ENCODE results near the gene GAS7.

Gene GAS7

DNA sequence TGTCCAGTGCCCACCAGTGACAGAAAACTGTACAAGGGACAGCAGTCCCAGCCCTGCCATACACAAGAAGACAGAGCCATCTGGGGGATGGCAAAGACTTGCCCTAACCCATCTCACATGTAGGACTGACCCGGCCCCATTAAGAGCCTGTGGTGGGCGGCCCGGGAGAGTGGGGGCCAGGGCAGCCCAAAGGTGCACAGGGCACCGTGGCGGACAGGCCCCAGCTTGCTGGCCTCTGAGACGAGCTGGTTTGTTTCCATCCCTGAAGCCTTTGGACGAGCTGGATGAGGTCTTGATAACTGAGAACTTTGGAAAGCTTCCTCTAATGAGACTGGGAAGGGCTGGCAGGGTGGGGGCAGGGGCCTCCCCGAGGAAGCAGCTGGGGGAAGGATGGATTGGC lies 282.3 kb downstream of the GAS7 start:
- no peak for DNase-seq (ENCODE audit: low read depth)

GRCh38 chr17:9913476-9913875 lies 284.9 kb downstream of the GAS7 start:
- no peak for DNase-seq (ENCODE audit: low read depth)

DNA sequence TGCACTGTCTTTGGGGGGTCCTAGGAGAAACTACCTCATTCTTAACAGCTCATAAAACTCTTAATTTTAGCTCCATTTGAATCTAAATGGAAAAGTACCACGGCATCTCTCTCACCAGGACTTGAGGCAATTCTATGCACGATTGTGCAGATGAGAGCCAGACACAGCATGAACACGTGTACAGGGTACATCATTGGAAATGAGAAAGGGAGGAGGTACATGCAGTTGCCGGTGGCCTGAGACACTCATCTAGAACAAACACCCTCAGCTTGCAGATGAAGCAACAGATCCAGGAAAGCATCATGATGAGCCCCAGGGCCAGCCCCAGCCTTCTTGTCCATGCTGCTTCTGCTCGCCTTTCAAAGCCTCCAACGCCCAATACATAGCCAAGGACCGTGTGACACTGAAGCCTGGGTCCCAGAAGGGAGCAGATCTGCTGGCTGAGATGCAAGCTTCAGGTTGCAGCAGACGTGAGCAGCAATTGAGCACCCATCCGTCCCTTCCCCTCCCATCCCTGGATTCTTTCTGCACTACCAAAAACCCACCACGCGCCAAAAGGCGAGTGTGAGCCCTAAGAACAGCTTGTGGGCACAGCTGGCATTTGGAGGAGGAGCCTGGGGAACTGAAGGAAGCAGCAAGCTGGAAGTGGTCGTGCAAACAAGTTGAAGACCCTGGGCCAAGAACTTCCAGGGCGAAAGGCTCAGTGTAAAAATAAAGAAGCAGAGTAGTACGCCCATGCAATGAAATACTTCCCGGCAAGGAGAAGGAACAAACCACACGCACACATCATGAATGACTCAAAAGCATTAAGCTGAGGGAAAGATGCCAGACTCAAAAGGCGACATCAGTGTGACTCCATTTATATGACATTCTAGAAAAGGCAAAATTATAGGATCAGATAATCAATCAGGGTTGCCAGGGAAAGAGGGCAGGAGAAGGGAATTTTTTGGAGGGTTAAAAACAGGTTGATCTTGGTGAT lies 286.0 kb downstream of the GAS7 start:
- no peak for DNase-seq (ENCODE audit: low read depth)

DNA sequence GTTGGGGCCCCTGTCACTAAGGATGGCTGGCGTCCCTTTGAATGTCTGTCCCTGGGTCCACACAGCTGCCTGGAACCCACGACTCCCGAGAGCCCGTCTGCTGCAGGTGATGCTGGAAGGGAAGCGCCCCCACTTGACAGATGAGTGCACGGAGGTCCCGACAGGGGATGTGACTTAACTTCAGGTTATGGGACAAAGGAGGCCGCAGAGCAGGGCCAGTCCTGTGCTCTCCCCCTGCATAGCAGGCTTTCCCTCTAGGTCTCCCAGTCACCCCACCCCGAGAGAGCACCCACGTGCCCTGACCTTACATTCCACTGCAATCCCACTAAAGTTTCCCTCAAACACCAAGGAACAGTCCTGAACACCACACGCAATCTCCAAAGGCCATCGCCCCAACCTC lies 287.3 kb downstream of the GAS7 start:
- no peak for DNase-seq (ENCODE audit: low read depth)

DNA sequence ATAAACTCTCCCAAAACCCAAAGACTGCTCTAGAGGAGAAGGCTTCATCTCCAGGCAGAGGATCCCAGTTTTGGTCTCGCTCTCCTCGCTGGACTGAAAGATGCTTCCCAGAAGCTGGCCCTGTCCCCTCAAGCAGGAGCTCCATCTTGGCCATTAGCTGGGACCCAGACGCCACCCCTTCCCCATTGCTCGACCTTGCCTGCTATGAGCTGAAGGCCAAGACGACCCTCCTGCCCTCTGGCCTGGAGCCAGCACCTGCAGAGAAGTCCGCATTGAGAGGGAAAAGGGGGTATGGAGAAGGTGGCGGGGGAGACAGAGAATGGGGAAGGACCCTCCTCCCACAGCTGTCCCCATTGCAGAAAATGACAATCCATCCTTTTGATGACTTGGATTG lies 289.8 kb downstream of the GAS7 start:
- DNase-seq (ENCODE audit: low read depth) = no peak

DNA sequence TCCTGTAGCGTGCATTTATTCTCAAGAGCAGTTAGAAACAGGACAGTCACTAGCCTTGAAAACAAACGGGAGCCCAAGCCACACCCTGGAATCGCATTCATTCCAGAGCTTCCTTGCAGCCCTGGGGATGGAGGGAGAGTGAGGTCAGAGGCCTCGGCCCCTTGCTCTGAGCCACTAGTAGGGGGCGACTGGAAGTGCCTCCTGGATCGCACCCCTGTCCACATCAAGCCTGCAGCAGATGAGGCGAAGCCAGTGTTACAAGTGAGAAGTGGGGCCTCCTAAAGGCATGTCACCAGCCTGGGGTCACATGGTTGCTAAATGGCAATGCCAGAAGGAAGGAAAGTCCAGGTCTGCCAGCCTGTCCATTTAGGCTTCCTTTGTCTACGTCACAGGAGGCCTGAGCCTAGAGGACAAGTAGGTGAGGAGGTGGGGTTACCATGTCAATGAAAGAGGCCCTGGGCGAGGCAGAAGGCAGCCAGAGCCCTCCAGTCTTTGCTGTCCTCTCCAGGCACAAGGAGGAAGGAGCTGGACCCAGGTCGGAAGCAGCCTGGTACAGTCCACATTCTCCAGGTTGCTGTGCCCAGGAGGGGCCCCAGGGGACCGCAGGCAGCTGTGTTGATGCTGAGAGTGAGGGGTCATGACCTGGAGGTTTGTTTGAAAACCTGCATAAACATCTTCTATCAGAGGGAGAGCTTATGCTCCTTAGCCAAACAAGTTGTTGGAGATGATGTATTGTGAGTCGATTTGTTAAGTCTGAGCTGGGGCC lies 290.3 kb downstream of the GAS7 start:
- DNase-seq (ENCODE audit: low read depth) = no peak

- no peak for DNase-seq (ENCODE audit: low read depth)
Measured at GRCh38 chr17:9907131-9907530, 291.3 kb downstream of the GAS7 start.

- DNase-seq (ENCODE audit: low read depth) = no peak
Measured at GRCh38 chr17:9906616-9907015, 291.8 kb downstream of the GAS7 start.

- peak; percentile 18 for DNase-seq (ENCODE audit: low read depth)
Measured at GRCh38 chr17:9905902-9906301, 292.5 kb downstream of the GAS7 start.

- DNase-seq (ENCODE audit: low read depth) = no peak
Measured at GRCh38 chr17:9905078-9905415, 293.4 kb downstream of the GAS7 start, which contains the start of gene RCVRN. Gene RCVRN, minus strand, starts transcription at chr17:9905271. Its CDS starts 91 bp downstream, at chr17:9905180.

- no peak for DNase-seq (ENCODE audit: low read depth)
Measured at GRCh38 chr17:9904277-9905077, 293.9 kb downstream of the GAS7 start.

DNA sequence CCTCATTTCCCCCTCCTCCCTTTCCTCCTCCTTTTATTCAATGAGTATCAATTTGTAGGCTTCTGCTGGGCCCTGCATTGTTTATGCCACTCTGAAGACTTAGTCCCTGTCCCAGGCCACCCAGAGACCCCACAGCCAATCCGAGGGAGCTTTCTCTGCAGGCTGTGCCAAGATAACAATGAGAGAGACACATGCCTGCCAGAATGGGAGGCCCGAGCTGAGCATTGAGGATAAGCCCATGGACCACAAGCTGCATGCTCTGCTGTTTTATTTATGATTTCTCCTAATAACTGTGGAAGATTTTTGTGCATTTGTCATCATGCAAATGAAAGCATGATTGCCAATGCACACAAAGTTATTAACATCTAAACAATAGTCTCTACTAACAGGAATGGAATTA lies 296.3 kb downstream of the GAS7 start:
- DNase-seq (ENCODE audit: low read depth) = no peak

GRCh38 chr17:9900784-9901183 lies 297.6 kb downstream of the GAS7 start:
- peak; percentile 56 for DNase-seq (ENCODE audit: low read depth)

DNA sequence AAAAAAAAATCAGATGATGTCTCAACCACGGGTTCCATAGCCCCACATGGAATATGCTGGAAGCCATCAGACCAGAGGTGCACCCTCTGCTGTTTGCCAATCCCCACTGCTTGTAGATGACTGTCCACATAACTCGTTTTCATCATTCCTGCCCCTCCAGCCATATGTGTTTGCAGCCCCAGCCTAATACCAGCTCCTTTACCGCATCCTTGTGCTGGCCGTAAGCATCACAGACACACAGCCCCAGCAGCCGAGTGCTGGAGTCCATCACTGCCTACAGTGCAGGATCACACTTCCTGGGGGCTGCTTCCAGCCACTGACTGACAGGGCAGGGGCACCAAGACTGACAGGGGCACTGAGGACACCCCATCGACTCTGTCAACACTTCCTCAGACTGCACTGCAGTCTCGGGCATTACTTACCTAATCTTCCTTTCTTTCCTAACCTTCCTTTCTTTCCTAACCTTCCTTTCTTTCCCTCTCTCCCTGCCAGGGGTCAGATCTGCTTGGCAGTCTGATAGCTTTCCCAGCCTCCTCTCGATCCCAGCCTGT lies 298.3 kb downstream of the GAS7 start:
- DNase-seq (ENCODE audit: low read depth) = peak; percentile 5

DNA sequence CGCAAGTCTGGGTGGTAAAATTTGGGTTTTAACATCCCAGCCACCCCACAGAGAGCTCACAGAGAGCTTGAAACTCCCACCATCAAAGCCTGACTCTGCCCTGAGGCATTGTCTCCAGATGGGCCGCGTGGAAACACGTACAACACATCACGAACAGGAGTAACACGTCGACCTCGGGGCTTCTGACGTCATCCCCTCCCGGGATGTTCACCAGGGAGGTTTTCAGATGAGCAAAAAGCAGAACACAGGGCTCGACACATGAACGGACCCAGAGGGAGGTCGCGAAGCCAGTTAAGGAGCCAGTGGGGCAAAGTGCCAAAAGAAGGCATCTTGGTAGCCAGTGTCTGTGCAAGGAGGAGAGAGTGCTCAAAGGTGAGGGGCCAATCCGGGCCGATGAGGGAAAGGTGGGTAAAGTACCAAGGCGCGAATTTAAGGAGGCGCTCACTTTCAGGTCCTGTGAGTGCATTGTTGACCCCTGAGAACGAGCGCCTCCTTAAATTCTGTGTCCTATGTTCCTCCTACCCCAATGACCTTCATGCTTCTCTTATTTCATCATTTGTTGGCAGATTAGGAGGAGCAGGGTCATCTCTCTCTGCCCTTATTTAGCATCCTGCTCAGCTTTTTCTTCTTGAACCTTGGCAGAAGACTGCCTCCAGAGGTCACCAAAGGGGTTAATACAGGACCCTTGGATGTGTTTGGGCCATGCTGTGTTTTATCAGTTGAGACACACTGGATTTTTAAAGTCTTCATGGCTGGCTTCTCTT lies 298.9 kb downstream of the GAS7 start:
- no peak for DNase-seq (ENCODE audit: low read depth)

DNA sequence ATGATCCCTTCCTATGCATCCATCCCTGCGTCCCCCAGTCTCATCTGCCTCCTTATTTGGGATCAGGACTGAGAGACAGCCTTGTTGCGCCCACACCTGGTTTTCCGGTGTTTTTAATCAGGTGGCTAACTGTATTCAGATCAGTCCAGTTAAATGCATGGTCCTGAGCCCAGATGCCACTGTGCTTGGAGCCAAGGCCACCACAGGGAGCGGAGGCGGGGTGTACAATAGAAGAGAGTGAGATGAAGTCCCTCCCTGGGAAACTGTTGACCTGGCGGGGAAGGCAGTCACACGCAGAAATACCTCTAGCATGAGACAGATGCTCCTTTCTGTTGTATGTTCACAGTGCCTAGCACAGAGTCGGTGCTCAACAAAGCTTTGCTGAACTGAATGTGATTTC lies 299.6 kb downstream of the GAS7 start:
- no peak for DNase-seq (ENCODE audit: low read depth)

DNA sequence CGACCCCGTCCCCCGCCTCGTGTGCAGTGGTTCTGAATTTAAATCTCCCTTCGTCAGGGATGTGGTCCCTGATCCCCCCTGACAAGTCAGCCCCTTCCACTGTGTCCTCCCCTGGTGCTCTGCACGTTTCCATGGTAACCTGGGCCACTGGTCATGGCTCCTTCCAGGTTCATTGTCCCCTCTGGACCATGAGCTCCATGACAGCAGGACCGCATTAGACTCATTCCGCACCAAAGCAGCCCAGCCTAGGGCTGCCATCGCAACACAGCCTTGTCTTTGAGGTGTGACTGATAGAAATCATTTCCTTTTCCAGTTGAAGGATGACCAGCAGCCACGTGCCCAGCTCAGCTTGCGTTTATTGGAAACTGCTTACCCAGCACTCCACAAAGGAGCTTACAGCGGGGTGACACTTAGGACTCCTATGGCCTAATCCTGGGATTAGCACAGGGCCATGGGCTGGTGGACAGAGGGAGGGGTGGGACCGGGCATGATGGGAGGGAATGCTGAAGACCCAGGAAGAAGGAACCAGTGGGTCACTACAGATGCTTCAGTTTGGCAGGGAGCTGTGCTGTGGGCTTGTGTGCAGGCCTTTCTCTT lies 300.9 kb downstream of the GAS7 start:
- DNase-seq (ENCODE audit: low read depth) = no peak

DNA sequence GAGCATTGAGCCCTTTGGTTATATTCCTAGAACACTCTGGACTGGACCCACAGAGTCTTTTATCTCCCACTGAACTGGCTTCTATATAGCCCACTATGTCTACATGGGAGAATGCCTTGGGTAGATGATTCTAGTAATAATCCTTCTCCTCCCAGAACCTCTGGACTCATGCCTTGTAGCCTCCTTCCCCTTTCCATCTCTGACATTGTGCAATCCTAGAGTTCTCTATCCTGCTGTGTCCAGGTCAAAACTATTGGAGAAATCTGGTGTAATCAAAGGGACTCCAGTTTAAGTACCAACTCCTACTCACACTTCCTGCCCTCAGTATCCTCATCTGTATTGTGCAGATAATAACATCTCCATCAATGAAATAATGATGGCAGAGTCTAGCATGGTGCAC lies 302.5 kb downstream of the GAS7 start:
- no peak for DNase-seq (ENCODE audit: low read depth)

GRCh38 chr17:9894231-9894630 lies 304.2 kb downstream of the GAS7 start:
- no peak for DNase-seq (ENCODE audit: low read depth)

DNA sequence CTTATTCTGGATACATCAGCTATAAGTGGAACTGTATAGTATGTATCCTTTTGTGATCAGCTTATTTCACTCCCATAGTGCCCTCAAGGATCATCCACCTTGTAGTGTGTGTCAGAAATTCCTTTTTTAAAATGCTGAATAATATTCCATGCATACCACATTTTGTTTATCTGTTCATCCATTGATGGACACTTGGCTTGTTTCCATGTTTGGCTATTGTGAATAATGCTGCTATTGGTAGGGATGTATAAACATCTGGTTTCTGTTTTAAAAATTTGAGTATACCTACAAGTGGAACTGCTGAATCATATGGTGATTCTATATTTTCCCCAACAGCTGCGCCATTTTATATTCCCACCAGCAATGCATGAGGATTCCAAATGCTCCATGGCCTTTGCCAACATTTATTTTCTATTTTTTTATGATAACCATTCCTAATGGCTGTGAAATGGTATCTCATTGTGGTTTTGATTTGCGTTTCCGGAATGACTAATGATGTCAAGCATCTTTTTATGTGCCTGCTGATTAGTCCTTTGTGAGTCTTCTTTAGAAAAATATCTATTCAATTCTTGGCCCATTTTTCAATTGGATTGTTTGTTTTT lies 304.9 kb downstream of the GAS7 start:
- peak; percentile 55 for DNase-seq (ENCODE audit: low read depth)

Measured in ELR (cell line).